Heart right ventricle (tissue), 16 donors: ENCODE results near the gene LRRC75A. TPM values are rescaled to one million over a fixed set of nuclear protein-coding genes. Genes with fewer than 3 reads are reported as not detected.

ENCODE experiments used
- ATAC-seq, 8 donors: fragments of 200-7000 bp; cut with Tn5 transposase; one replicate each; pipeline ENCODE4 v1.9.1; 2020; ENCODE audit warnings: mild to moderate bottlenecking in 8 of 8, moderate library complexity in 8 of 8, moderate number of reproducible peaks in 1 of 8
- DNase-seq, 2 donors: peaks; one replicate each; pipeline ENCODE4 v3.0.0-alpha.2; 2020
- H3K27ac ChIP-seq, 10 donors: fragments of 200-600 bp; sonication (generic) in 2 of 10; one replicate each; pipeline versions ENCODE4 v1.5.0 to v1.8.0; 2020 to 2022; ENCODE audit warnings: mild to moderate bottlenecking in 3 of 10
- H3K27me3 ChIP-seq, 7 donors: fragments of 200-600 bp; one replicate each; pipeline ENCODE4 v1.8.0; 2021 to 2022; ENCODE audit warnings: mild to moderate bottlenecking in 2 of 7
- H3K36me3 ChIP-seq, 9 donors: fragments of 200-600 bp; sonication (generic) in 1 of 9; one replicate each; pipeline versions ENCODE4 v1.5.0 to v1.8.0; 2020 to 2022; ENCODE audit warnings: mild to moderate bottlenecking in 2 of 9
- H3K4me1 ChIP-seq, 9 donors: fragments of 200-600 bp; sonication (generic) in 1 of 9; one replicate each; pipeline versions ENCODE4 v1.5.0 to v1.8.0; 2020 to 2022; ENCODE audit warnings: mild to moderate bottlenecking in 4 of 9
- H3K4me3 ChIP-seq, 10 donors: fragments of 200-600 bp; sonication (generic) in 2 of 10; one replicate each; pipeline versions ENCODE4 v1.5.0 to v1.8.0; 2020 to 2022; ENCODE audit warnings: mild to moderate bottlenecking in 7 of 10, moderate library complexity in 2 of 10
- H3K9me3 ChIP-seq, 11 donors: fragments of 200-600 bp in 10 of 11; sonication (generic) in 2 of 11; one replicate each; pipeline versions ENCODE4 v1.5.0 to v1.8.0; 2013 to 2022; ENCODE audit warnings: mild to moderate bottlenecking in 2 of 11, control low read depth in 1 of 11, moderate library complexity in 1 of 11
- WGBS, 2 donors: extraction: QIAGEN DNeasy Blood & Tissue Kit; methylation state at CpG; one replicate each; pipeline ENCODE4 v1.1.7; 2013; ENCODE audit warnings: inconsistent platforms in 1 of 2; 5-methylcytosine and 5-hydroxymethylcytosine counted together
- intact Hi-C, 10 donors: fragments of 100-400 bp; cut with DNase I; formaldehyde crosslinking; loops; one replicate each; pipeline versions ENCODE4 v1.11.1 to v1.14.2; 2022
- polyA plus RNA-seq, 2 donors: library from polyadenylated mRNA; stranded (reverse); fragments of 200-250 nt; gene quantifications; one replicate each; pipeline ENCODE4 v1.2.3, GENCODE V29; 2013
- total RNA-seq, 10 donors: library from RNA; stranded (reverse); fragmentation: NEBNext Ultra II Directional in 3 of 10; extraction: Animal tissue kit (Norgen Biotek cat#: 25700) in 3 of 10; gene quantifications; one replicate each; pipeline versions ENCODE4 v1.2.1 to v1.2.4, GENCODE V29; 2021 to 2023
- TF ChIP-seq, protein P1 (sequence below), 9 donors: fragments of 200-600 bp; sonication (generic) in 2 of 9; IDR thresholded peaks; one replicate each; pipeline versions ENCODE4 v1.5.0 to v1.8.0; 2021 to 2022; ENCODE audit warnings: antibody characterized with exemption in 9 of 9, mild to moderate bottlenecking in 5 of 9, moderate library complexity in 1 of 9
- donor health status: Arrhythmogenic right ventricular cardiomyopathy.
- donor health status: ischemic (EF 13 %, LVEDD 7.1; RV severe dilation, severe dysfunction).
- donor health status: healthy with polysubstance abuse.
- donor health status: DM: no; HTN: yes; CAD: no.
- donor health status: DM: no; HTN: no; CAD: no.
- donor health status: ischemic (EF 25% LVEDD 6.9; RV normal size, moderate dysfunction).
- donor health status: ischemic (EF 25% LVEDD 5.7; RV mildly dilated, moderate dysfunction).
- donor health status: healthy.
- donor health status: DM: yes; HTN: yes; CAD: no.
- donor health status: Ischemic cardiomyopathy.
- donor health status: ischemic (EF 35%, LVEDD 5.7; RV mildly dilated, moderate dysfunction).
- donor health status: nonischemic (EF 11% LVEDD 7.7; RV severe dilation, severe dysfunction).
- donor health status: DM: yes; HTN: yes; CAD: no.
- donor health status: PGD.
- donor health status: ischemic (EF 29% LVEDD 5.4; RV normal size, mild dysfunction).
- donor health status: nonischemic (EF 23%, LVEDD 6.1; RV moderate dilation, normal function).

Gene LRRC75A
- total and polyA plus RNA-seq, 12 donors: 0.34 to 1.3 (median 0.58) TPM

DNA sequence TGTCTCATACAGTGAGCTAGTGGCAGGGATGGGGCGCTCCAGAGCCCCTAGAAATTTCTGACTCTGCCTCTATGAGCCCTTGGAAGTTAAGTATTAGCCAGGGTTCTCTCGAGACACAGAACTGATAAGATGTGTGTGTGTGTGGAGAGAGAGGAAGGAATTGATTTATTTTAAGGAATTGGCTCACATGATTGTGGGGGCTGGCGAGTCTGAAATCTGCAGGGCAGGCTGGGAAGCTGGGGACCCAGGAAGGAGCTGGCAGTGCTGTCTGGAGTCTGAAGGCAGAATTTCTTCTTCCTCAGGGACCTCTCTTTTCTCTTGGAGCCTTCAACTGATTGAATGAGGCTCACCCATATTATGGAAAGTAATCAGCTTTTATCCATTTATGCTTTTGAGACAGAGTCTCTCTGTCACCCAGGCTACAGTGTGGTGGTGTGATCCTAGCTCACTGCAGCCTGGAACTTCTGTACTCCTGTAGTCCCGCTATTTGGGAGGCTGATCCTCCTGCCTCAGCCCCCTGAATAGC is 16.8 kb downstream of the LRRC75A start:
- DNase-seq: no peak
- H3K27me3 ChIP-seq: no peaks in the 10 kb centered on the region

DNA sequence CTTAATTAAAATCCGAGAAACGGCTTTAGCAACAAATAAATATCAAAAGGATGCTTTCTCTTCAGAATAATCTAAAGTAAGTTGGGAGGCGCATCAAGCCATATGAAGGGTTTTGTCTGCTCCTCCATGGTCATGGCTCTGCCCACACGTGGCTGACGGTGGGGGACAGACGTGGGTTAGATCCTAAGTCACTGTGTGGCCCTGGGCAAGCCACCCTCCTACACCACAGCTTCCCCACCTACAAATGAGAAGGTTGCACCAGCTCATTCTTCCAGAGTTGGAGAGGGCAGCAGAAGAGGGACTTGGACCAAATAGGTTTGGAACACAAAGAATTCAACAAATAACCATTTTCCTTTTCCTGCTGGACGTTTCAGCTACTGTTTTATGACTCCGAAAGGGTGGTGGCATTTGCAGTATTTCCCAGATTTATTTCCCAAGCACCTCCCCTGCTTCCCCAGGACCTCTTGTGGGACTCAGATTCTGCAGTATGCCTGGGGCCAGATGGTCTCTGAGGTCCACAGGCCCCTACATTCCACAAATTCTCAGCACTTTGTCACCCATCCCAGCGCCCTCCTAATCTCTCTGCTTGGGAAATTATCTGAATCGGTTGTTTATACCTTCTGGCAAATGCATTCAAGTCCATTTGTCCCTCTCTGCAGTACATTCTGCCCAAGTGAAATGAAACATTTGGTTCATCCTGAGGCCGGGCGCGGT is 17.8 kb downstream of the LRRC75A start:
- no peak overlapping the region for H3K27ac ChIP-seq
- whole genome bisulfite sequencing, 2 donors: 73 to 78% methylated on average over 13 of the region's 13 CpGs
- TF ChIP-seq, protein P1, sequence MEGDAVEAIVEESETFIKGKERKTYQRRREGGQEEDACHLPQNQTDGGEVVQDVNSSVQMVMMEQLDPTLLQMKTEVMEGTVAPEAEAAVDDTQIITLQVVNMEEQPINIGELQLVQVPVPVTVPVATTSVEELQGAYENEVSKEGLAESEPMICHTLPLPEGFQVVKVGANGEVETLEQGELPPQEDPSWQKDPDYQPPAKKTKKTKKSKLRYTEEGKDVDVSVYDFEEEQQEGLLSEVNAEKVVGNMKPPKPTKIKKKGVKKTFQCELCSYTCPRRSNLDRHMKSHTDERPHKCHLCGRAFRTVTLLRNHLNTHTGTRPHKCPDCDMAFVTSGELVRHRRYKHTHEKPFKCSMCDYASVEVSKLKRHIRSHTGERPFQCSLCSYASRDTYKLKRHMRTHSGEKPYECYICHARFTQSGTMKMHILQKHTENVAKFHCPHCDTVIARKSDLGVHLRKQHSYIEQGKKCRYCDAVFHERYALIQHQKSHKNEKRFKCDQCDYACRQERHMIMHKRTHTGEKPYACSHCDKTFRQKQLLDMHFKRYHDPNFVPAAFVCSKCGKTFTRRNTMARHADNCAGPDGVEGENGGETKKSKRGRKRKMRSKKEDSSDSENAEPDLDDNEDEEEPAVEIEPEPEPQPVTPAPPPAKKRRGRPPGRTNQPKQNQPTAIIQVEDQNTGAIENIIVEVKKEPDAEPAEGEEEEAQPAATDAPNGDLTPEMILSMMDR (IDR thresholded peaks at IDR 0.05): no peak
- DNase-seq (no peak), ATAC-seq (no peak)
- H3K4me1 ChIP-seq: peaks cover 3 to 31% (median 21%) of the 10 kb centered on the region in 9 donors
- no peaks in the 10 kb centered on the region for H3K27me3 ChIP-seq
- no peak overlapping the region for H3K4me3 ChIP-seq
- intact Hi-C loops: no loop called here
- H3K36me3 ChIP-seq: no peaks in the 10 kb centered on the region
- no peaks in the 10 kb centered on the region for H3K9me3 ChIP-seq

More for the DNA sequence above, 16.8 kb downstream of the LRRC75A start:
- peaks cover 3 to 22% (median 11%) of the 10 kb centered on the region in 9 donors for H3K4me1 ChIP-seq
- no peak overlapping the region for H3K27ac ChIP-seq
- intact Hi-C loops: no loop called here
- H3K9me3 ChIP-seq: no peaks in the 10 kb centered on the region
- H3K36me3 ChIP-seq: no peaks in the 10 kb centered on the region
- H3K4me3 ChIP-seq: no peak overlapping the region
- no peak for ATAC-seq
- WGBS, 2 donors: 75 to 76% methylated on average over 4 of the region's 4 CpGs
- TF ChIP-seq, protein P1 (IDR thresholded peaks at IDR 0.05): no peak

DNA sequence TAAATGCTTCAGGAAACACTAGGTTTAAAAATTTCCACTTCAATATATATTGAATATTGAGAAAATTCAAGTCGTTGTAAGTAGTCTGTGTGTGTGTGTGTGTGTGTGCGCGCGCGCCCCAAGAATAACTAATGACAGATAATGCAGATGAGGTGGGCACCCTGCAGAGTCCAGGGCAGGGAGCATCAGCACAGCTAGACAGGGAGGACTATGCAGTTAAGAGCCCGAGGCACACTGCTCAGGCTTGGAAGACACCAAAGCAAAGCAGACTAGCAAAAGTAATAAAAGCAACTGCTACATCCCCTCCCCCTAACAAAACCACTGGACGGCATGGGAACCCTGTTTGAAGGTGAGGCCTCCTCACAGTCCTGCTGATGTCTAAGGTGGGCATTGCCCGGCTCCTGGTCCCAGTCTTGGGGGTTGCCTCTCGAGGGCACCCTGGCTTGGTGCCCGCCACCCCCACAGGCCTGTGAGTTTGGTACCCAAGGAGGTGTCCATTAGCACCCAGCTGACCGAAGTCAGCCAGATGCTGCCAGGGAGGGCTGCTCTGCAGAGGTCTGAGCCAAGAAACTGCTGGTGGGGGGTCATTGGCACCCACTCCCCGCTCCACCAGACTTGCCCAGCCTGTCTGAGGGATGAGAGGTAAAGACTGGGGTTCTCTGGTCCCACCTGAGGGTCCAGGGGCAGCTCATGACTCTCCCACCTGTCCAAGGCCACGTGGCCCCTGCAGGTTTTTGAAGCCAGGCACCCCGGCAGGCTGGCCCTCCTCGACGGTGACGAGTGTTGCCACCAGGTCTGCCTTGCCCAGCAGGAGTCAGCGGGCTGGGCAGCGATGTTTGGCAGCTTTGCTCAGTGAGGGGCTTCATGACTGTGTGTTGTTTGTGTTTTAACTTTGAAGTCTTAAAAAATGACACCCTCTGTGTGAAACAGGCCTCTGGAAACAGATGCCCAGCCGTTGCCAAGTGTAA is 18.7 kb downstream of the LRRC75A start:
- intact Hi-C loops: no loop called here
- DNase-seq (no peak), ATAC-seq (no peak)
- Histone ChIP-seq H3K36me3 (no peaks in the 10 kb centered on the region), H3K9me3 (no peaks in the 10 kb centered on the region), H3K4me3 (no peak overlapping the region), H3K4me1 (peaks cover 3 to 37% (median 21%) of the 10 kb centered on the region in 9 donors), H3K27me3 (no peaks in the 10 kb centered on the region), H3K27ac (no peak overlapping the region)
- TF ChIP-seq, protein P1 (IDR thresholded peaks at IDR 0.05): no peak
- 85 to 91% methylated on average over 20 of the region's 20 CpGs for WGBS, 2 donors

DNA sequence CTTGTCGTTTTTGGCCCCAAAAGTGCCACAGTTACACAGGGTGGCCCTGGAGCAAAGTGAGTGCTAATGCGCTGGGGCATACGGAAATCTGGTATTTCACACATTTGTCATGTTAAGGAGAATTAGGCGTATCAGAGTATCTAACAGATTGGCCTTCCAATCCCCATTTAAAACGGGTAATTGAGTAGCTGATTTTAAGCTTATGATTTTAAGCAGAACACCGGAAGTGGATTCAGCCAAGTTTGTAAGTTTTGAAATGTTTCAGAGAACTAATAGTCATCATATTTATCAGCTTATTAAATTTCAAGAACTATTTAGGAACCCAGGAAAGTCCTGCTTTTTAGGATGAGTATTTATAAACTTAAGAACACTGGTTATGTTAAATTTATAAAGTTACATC is 19.5 kb downstream of the LRRC75A start:
- intact Hi-C loops: no loop called here
- Histone ChIP-seq H3K27me3 (no peaks in the 10 kb centered on the region), H3K4me3 (no peak overlapping the region), H3K27ac (no peak overlapping the region), H3K36me3 (no peaks in the 10 kb centered on the region), H3K9me3 (no peaks in the 10 kb centered on the region), H3K4me1 (peaks cover 3 to 33% (median 16%) of the 10 kb centered on the region in 9 donors)
- TF ChIP-seq, protein P1 (IDR thresholded peaks at IDR 0.05): no peak
- ATAC-seq: no peak
- DNase-seq: no peak
- 73 to 75% methylated on average over 6 of the region's 6 CpGs for WGBS, 2 donors
